CD4-positive, alpha-beta T cell (primary cell): ENCODE measurements around the gene UGT1A6. TPM values are rescaled to one million over a fixed set of nuclear protein-coding genes. Genes with fewer than 3 reads are reported as not detected.

Experiments
- ATAC-seq: fragments of 200-7000 bp; cut with Tn5 transposase; one replicate; pipeline ENCODE4 v1.10.0; 2022; ENCODE audit warnings: mild to moderate bottlenecking; ENCODE audit not compliant: poor library complexity
- CTCF ChIA-PET: fragments of 350-600 bp; sonication (Branson Sonifier 250); formaldehyde crosslinking; loops from one replicate; lab custom pipeline; 2021; ENCODE audit warnings: antibody characterized with exemption, inconsistent platforms; lab: Charles Lee
- POLR2A ChIA-PET: fragments of 350-600 bp; sonication (Branson Sonifier 250); formaldehyde crosslinking; loops from one replicate; lab custom pipeline; 2021; ENCODE audit warnings: antibody characterized with exemption, inconsistent platforms; lab: Charles Lee
- DNase-seq, 14 experiments: peaks; one replicate each; pipeline ENCODE4 v3.0.0-alpha.2; 2013 to 2020; ENCODE audit warnings: mixed read lengths in 2 of 14
- H3K27ac ChIP-seq, 2 donors: one replicate each; pipeline versions ENCODE4 v1.5.1 to v1.7.0; 2013; ENCODE audit warnings: low read length in 2 of 2, low read depth in 1 of 2, mild to moderate bottlenecking in 1 of 2
- H3K27me3 ChIP-seq, 2 experiments: 1 replicate in 1 of 2; 2 replicates in 1 of 2; pipeline versions ENCODE4 v1.6.1 to v1.7.0; 2013; ENCODE audit warnings: low read length in 2 of 2, control low read depth in 1 of 2, mild to moderate bottlenecking in 1 of 2, moderate library complexity in 1 of 2; ENCODE audit not compliant: insufficient read depth in 2 of 2, control insufficient read depth in 1 of 2
- H3K36me3 ChIP-seq: one replicate; pipeline ENCODE4 v1.6.1; 2013; ENCODE audit warnings: low read length, control low read depth; ENCODE audit not compliant: insufficient read depth
- H3K4me1 ChIP-seq: one replicate; pipeline ENCODE4 v1.6.1; 2013; ENCODE audit warnings: low read length, control low read depth; ENCODE audit not compliant: insufficient read depth
- H3K4me3 ChIP-seq: one replicate; pipeline ENCODE4 v1.5.1; 2013; ENCODE audit warnings: mild to moderate bottlenecking, low read length, moderate library complexity
- H3K9me3 ChIP-seq, 2 experiments: 1 replicate in 1 of 2; 2 replicates in 1 of 2; pipeline versions ENCODE4 v1.6.1 to v1.7.0; 2013; ENCODE audit warnings: low read length in 2 of 2, mild to moderate bottlenecking in 2 of 2, control low read depth in 1 of 2, moderate library complexity in 1 of 2; ENCODE audit not compliant: control insufficient read depth in 1 of 2, insufficient read depth in 1 of 2
- H3K27ac Mint-ChIP-seq: one replicate; pipeline ENCODE4 v1.8.0; 2020; ENCODE audit warnings: mixed read lengths
- H3K27me3 Mint-ChIP-seq: one replicate; pipeline ENCODE4 v1.8.0; 2021; ENCODE audit warnings: mixed read lengths
- H3K36me3 Mint-ChIP-seq: one replicate; pipeline ENCODE4 v1.8.0; 2021; ENCODE audit warnings: low read depth, mixed read lengths
- H3K4me1 Mint-ChIP-seq: one replicate; pipeline ENCODE4 v1.8.0; 2021; ENCODE audit warnings: low read depth, mixed read lengths
- H3K4me3 Mint-ChIP-seq: one replicate; pipeline ENCODE4 v1.8.0; 2020; ENCODE audit warnings: mild to moderate bottlenecking, mixed read lengths
- H3K9me3 Mint-ChIP-seq: one replicate; pipeline ENCODE4 v1.8.0; 2020; ENCODE audit warnings: mixed read lengths
- CTCF ChIP-seq: fragments of 200-600 bp; IDR thresholded peaks from one replicate; pipeline ENCODE4 v1.8.0; 2022; ENCODE audit warnings: antibody characterized with exemption, mild to moderate bottlenecking
- intact Hi-C, 2 experiments: fragments of 100-400 bp; cut with DNase I in 1 of 2; cut with micrococcal nuclease in 1 of 2; formaldehyde crosslinking; loops; one replicate each; pipeline versions ENCODE4 v1.15.1 to v1.9.0; 2023 to 2025; cut with DNase I, micrococcal nuclease
- total RNA-seq, 174 experiments: library from RNA in 2 of 174; stranded (reverse) in 2 of 174; gene quantifications; one replicate each; pipeline ENCODE4 v1.2.3 and lab custom pipeline; 2021 to 2026

The UGT1A6 gene
- total RNA-seq, 2 experiments from 2014 or later = not detected

- Histone ChIP-seq H3K27ac (no peak overlapping the region), H3K4me3 (no peak overlapping the region), H3K36me3 (no peaks in the 10 kb centered on the region), H3K27me3 (peaks cover 3 to 6% of the 10 kb centered on the region in 2 experiments), H3K9me3 (peaks cover 0 to 5% of the 10 kb centered on the region in 2 experiments), H3K4me1 (no peaks in the 10 kb centered on the region)
- no peaks in the 10 kb centered on the region for H3K4me1 Mint-ChIP-seq
- H3K4me3 Mint-ChIP-seq = no peak overlapping the region
- DNase-seq (no peak), ATAC-seq (no peak)
- H3K36me3 Mint-ChIP-seq = no peaks in the 10 kb centered on the region
- H3K27me3 Mint-ChIP-seq = peaks cover 51% of the 10 kb centered on the region
- TF ChIP-seq CTCF = no peak
- CTCF ChIA-PET = no interaction called here
- intact Hi-C loops = no loop called here
- H3K27ac Mint-ChIP-seq = no peak overlapping the region
- POLR2A ChIA-PET = no interaction called here
- no peaks in the 10 kb centered on the region for H3K9me3 Mint-ChIP-seq
These were observed 75.4 kb downstream of the UGT1A6 start for GRCh38 chr2:233768076-233768475.

- Mint-ChIP-seq H3K4me3 (no peak overlapping the region), H3K27ac (no peak overlapping the region), H3K27me3 (peaks cover 42% of the 10 kb centered on the region), H3K9me3 (no peaks in the 10 kb centered on the region), H3K36me3 (no peaks in the 10 kb centered on the region), H3K4me1 (no peaks in the 10 kb centered on the region)
- Histone ChIP-seq H3K4me1 (no peaks in the 10 kb centered on the region), H3K36me3 (no peaks in the 10 kb centered on the region), H3K9me3 (peaks cover 0 to 5% of the 10 kb centered on the region in 2 experiments), H3K4me3 (no peak overlapping the region), H3K27me3 (peaks cover 3 to 6% of the 10 kb centered on the region in 2 experiments), H3K27ac (no peak overlapping the region)
- no peak for DNase-seq
- ChIA-PET POLR2A (no interaction called here), CTCF (interaction anchor here (0.5 kb wide), 1 partner anchor 191 kb away, joined by 3 read pairs; no protein-coding TSS in a partner anchor)
- no peak for ATAC-seq
- intact Hi-C loops = no loop called here
- no peak for TF ChIP-seq CTCF
These were observed 76.6 kb downstream of the UGT1A6 start for GRCh38 chr2:233769260-233769659.

GRCh38 chr2:233772153-233772552, 79.5 kb downstream of the UGT1A6 start:
- no peak overlapping the region for H3K4me3 ChIP-seq
- H3K27me3 ChIP-seq = peaks cover 3 to 6% of the 10 kb centered on the region in 2 experiments
- H3K4me1 Mint-ChIP-seq = no peaks in the 10 kb centered on the region
- no peak overlapping the region for H3K27ac Mint-ChIP-seq
- H3K9me3 Mint-ChIP-seq = peaks cover 7% of the 10 kb centered on the region
- peaks cover 0 to 15% of the 10 kb centered on the region in 2 experiments for H3K9me3 ChIP-seq
- ChIA-PET POLR2A (no interaction called here), CTCF (no interaction called here)
- H3K36me3 Mint-ChIP-seq = no peaks in the 10 kb centered on the region
- no peak overlapping the region for H3K27ac ChIP-seq
- no peak for TF ChIP-seq CTCF
- DNase-seq = no peak
- intact Hi-C loops = no loop called here
- no peaks in the 10 kb centered on the region for H3K4me1 ChIP-seq
- ATAC-seq = no peak
- H3K36me3 ChIP-seq = no peaks in the 10 kb centered on the region
- H3K4me3 Mint-ChIP-seq = no peak overlapping the region
- peaks cover 35% of the 10 kb centered on the region for H3K27me3 Mint-ChIP-seq
